GM12892 (cell line): ENCODE data around the gene FZR1.

Experiments used
- POLR2A ChIP-seq: IDR thresholded peaks from 2 replicates; pipeline ENCODE4 v1.6.1; 2011; ENCODE audit warnings: low read depth, low read length, control low read depth
- TAF1 ChIP-seq: IDR thresholded peaks from 2 replicates; pipeline ENCODE4 v1.6.1; 2011; ENCODE audit warnings: low read depth, mild to moderate bottlenecking, control low read depth, low read length, borderline replicate concordance

DNA sequence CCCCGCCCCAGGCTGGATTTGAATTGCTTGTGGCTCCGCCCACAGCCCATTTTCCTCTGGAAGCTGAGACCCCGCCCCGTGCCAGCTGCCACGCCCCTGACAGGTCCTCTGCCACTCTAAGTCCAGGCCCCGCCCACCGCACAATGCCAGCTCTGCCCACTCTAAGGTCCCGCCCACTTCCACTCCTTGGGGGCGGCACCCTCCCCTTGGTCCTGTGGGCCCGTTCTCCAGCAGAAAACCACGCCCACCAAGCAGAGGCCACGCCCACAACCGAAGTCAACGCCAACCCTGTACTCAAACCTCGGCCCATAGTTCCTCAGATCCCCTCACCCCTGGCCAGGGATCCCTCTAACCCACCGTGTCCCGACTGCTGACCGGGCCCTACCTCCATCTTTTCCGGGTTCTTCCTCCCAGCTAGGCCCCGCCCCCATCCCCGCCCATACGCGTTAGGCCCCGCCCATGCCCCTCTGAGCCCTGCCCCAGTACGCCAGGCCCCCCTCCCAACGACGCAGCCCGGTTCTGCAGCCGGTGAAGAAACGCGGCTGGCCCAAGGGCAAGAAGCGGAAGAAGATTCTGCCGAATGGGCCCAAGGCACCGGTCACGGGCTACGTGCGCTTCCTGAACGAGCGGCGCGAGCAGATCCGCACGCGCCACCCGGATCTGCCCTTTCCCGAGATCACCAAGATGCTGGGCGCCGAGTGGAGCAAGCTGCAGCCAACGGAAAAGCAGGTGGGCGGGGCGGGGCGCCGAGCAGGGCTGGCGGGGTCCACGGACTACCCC is 67.9 kb downstream of the FZR1 start:
- TF ChIP-seq TAF1 (no peak), POLR2A (no peak)
